Prostate gland (tissue), 2 donors: ENCODE measurements around the gene EIF4H.

ENCODE experiments used
- CTCF ChIP-seq, 4 experiments: fragments of 200-600 bp in 2 of 4; fragments of 450-650 bp in 2 of 4; sonication (generic) in 2 of 4; IDR thresholded peaks; 1 replicate in 3 of 4; 2 replicates in 1 of 4; pipeline ENCODE4 v1.5.1; 2016 to 2019; ENCODE audit warnings: antibody characterized with exemption in 4 of 4, mild to moderate bottlenecking in 2 of 4, moderate library complexity in 2 of 4
- POLR2A ChIP-seq: fragments of 450-650 bp; IDR thresholded peaks from one replicate; pipeline ENCODE4 v1.6.1; 2016; ENCODE audit warnings: antibody characterized with exemption, mild to moderate bottlenecking

- TF ChIP-seq CTCF (IDR thresholded peaks at IDR 0.05) = no peak
- no peak for TF ChIP-seq POLR2A
These were observed 8.1 kb upstream of the EIF4H start for GRCh38 chr7:74165867-74166593.
